ENCODE results near the gene RCOR1. TPM values are rescaled to one million over a fixed set of nuclear protein-coding genes. Genes with fewer than 3 reads are reported as not detected.

Gene RCOR1
- total and polyA plus RNA-seq, 2 donors (not counting 1 experiment from before 2014, with no cell fraction given), result 8.7 to 37.1 TPM

GRCh38 chr14:102659797-102660196 is 67.3 kb downstream of the RCOR1 start:
- H3K4me1 Mint-ChIP-seq, result peaks cover 35% of the 10 kb centered on the region
- H3K27ac Mint-ChIP-seq, result no peak overlapping the region
- no peak overlapping the region for H3K4me3 ChIP-seq (ENCODE audit: control extremely low read depth in 1 of 5, extremely low read depth in 1 of 5, insufficient read depth in 1 of 5, low read depth in 2 of 5, low read length in 4 of 5)
- no peak overlapping the region for H3K9ac ChIP-seq (ENCODE audit: low read length)
- no peak for DNase-seq
- 100% methylated on average over 1 of the region's 4 CpGs for WGBS (ENCODE audit: insufficient coverage)
- H3K9me3 ChIP-seq (ENCODE audit: control extremely low read depth in 1 of 3, control insufficient read depth in 2 of 3, insufficient read depth in 1 of 3, low read length in 2 of 3), result no peaks in the 10 kb centered on the region
- no peak overlapping the region for H3K4me3 Mint-ChIP-seq
- no peak overlapping the region for H3K4me2 ChIP-seq (replicated peaks; ENCODE audit: low read depth, low read length, poor library complexity, severe bottlenecking)
- H3K27ac ChIP-seq (ENCODE audit: low read length in 2 of 2), result no peak overlapping the region
- H3K27me3 ChIP-seq (replicated peaks in 1 of 4; ENCODE audit: control extremely low read depth in 1 of 4, control insufficient read depth in 3 of 4, insufficient read depth in 4 of 4, low read length in 3 of 4), result no peaks in the 10 kb centered on the region
- H3K27me3 Mint-ChIP-seq, result no peaks in the 10 kb centered on the region
- intact Hi-C loops (cut with micrococcal nuclease), result no loop called here
- no peak for ATAC-seq (ENCODE audit: low read depth)
- no peak overlapping the region for H2AFZ ChIP-seq (ENCODE audit: insufficient read depth, low read depth, low read length, poor library complexity, severe bottlenecking)
- H4K20me1 ChIP-seq (ENCODE audit: control insufficient read depth, insufficient read depth, low read length, poor library complexity, severe bottlenecking), result peaks cover 79% of the 10 kb centered on the region
- H3K36me3 ChIP-seq (replicated peaks in 1 of 2; ENCODE audit: control extremely low read depth in 1 of 2, control insufficient read depth in 1 of 2, extremely low read depth in 1 of 2, insufficient read depth in 2 of 2, low read length in 1 of 2), result no peaks in the 10 kb centered on the region
- CTCF ChIA-PET, result no interaction called here
- POLR2A ChIA-PET, result no interaction called here
- H3K9me3 Mint-ChIP-seq (ENCODE audit: insufficient read depth), result no peaks in the 10 kb centered on the region
- H3K79me2 ChIP-seq (ENCODE audit: control insufficient read depth, insufficient read depth, low read length), result peaks cover 96% of the 10 kb centered on the region
- H3K4me1 ChIP-seq (ENCODE audit: control insufficient read depth in 2 of 2, insufficient read depth in 2 of 2, low read length in 2 of 2), result no peaks in the 10 kb centered on the region
- TF ChIP-seq CTCF (IDR thresholded peaks at IDR 0.05), result no peak

GRCh38 chr14:102661614-102662013 is 69.2 kb downstream of the RCOR1 start:
- ChIA-PET POLR2A (no interaction called here), CTCF (interaction anchor here (0.6 to 0.8 kb wide), 2 partner anchors 9 to 223 kb away, joined by 3 read pairs; no protein-coding TSS in a partner anchor)
- Histone ChIP-seq H3K4me2 (replicated peaks; ENCODE audit: low read depth, low read length, poor library complexity, severe bottlenecking) (no peak overlapping the region), H3K4me1 (ENCODE audit: control insufficient read depth in 2 of 2, insufficient read depth in 2 of 2, low read length in 2 of 2) (no peaks in the 10 kb centered on the region), H3K9ac (ENCODE audit: low read length) (no peak overlapping the region), H3K9me3 (ENCODE audit: control extremely low read depth in 1 of 3, control insufficient read depth in 2 of 3, insufficient read depth in 1 of 3, low read length in 2 of 3) (no peaks in the 10 kb centered on the region), H2AFZ (ENCODE audit: insufficient read depth, low read depth, low read length, poor library complexity, severe bottlenecking) (no peak overlapping the region), H4K20me1 (ENCODE audit: control insufficient read depth, insufficient read depth, low read length, poor library complexity, severe bottlenecking) (peaks cover 77% of the 10 kb centered on the region), H3K4me3 (ENCODE audit: control extremely low read depth in 1 of 5, extremely low read depth in 1 of 5, insufficient read depth in 1 of 5, low read depth in 2 of 5, low read length in 4 of 5) (no peak overlapping the region), H3K27ac (ENCODE audit: low read length in 2 of 2) (no peak overlapping the region), H3K79me2 (ENCODE audit: control insufficient read depth, insufficient read depth, low read length) (peaks cover 88% of the 10 kb centered on the region), H3K36me3 (replicated peaks in 1 of 2; ENCODE audit: control extremely low read depth in 1 of 2, control insufficient read depth in 1 of 2, extremely low read depth in 1 of 2, insufficient read depth in 2 of 2, low read length in 1 of 2) (no peaks in the 10 kb centered on the region), H3K27me3 (replicated peaks in 1 of 4; ENCODE audit: control extremely low read depth in 1 of 4, control insufficient read depth in 3 of 4, insufficient read depth in 4 of 4, low read length in 3 of 4) (no peaks in the 10 kb centered on the region)
- Mint-ChIP-seq H3K9me3 (ENCODE audit: insufficient read depth) (no peaks in the 10 kb centered on the region), H3K4me1 (peaks cover 40% of the 10 kb centered on the region), H3K4me3 (no peak overlapping the region), H3K27me3 (no peaks in the 10 kb centered on the region), H3K27ac (no peak overlapping the region)
- ATAC-seq (ENCODE audit: low read depth) (no peak), DNase-seq (no peak)
- 100% methylated on average over 3 of the region's 4 CpGs for WGBS (ENCODE audit: insufficient coverage)
- TF ChIP-seq EZH2 (IDR thresholded peaks at IDR 0.05; ENCODE audit: borderline replicate concordance, insufficient read depth, low read depth, low read length, poor library complexity, severe bottlenecking) (no peak), CTCF (IDR thresholded peaks at IDR 0.05) (no peak)
- intact Hi-C loops (cut with micrococcal nuclease), result no loop called here

Measured in B cell (primary cell).